ENCODE measurements around the gene HYAL2.

Gene HYAL2

GRCh38 chr3:50303013-50303815 lies 19.3 kb downstream of the HYAL2 start, which contains the start of gene HYAL1:
TSS of gene HYAL1 (minus strand) at chr3:50303574. CDS start at chr3:50302956, 618 bp downstream.
- DNase-seq, result no peak

- DNase-seq, result no peak
Measured at GRCh38 chr3:50302095-50303012, 20.2 kb downstream of the HYAL2 start.

- no peak for DNase-seq
Measured at GRCh38 chr3:50300681-50301254, 21.8 kb downstream of the HYAL2 start.

- peak; percentile 47 for DNase-seq
Measured at GRCh38 chr3:50299929-50300680, 22.4 kb downstream of the HYAL2 start.

- DNase-seq, result no peak
Measured at GRCh38 chr3:50299638-50299928, 23.0 kb downstream of the HYAL2 start.

GRCh38 chr3:50298836-50299637 lies 23.5 kb downstream of the HYAL2 start, which contains the start of the genes HYAL3 and NAA80:
TSS of gene HYAL3 (minus strand) at chr3:50299405. CDS start at chr3:50295602, 3,803 bp downstream.
TSS of gene NAA80 (minus strand) at chr3:50299405. CDS start at chr3:50297463, 1,942 bp downstream.
- peak; percentile 97 for DNase-seq

GRCh38 chr3:50297896-50298725 lies 24.4 kb downstream of the HYAL2 start:
- DNase-seq, result no peak

GRCh38 chr3:50297384-50297775 lies 25.2 kb downstream of the HYAL2 start:
- no peak for DNase-seq

GRCh38 chr3:50296721-50297383 lies 25.7 kb downstream of the HYAL2 start:
- no peak for DNase-seq

- DNase-seq, result no peak
Measured at GRCh38 chr3:50295553-50296431, 26.8 kb downstream of the HYAL2 start.

GRCh38 chr3:50294492-50295403 lies 27.8 kb downstream of the HYAL2 start:
- DNase-seq, result no peak

GRCh38 chr3:50294089-50294488 lies 28.5 kb downstream of the HYAL2 start:
- DNase-seq, result no peak

GRCh38 chr3:50293079-50293801 lies 29.3 kb downstream of the HYAL2 start:
- no peak for DNase-seq

- peak; percentile 96 for DNase-seq
Measured at GRCh38 chr3:50292159-50293078, 30.1 kb downstream of the HYAL2 start, which contains the start of gene IFRD2. TSS of gene IFRD2 (minus strand) at chr3:50292429. CDS start at chr3:50292274, 155 bp downstream.

GRCh38 chr3:50290161-50290641 lies 32.3 kb downstream of the HYAL2 start:
- no peak for DNase-seq

- DNase-seq, result no peak
Measured at GRCh38 chr3:50289130-50289529, 33.4 kb downstream of the HYAL2 start.
